GM21381 (cell line): ENCODE data around the gene REPS2.
"Not testable (repeated sequence)": the region's sequence is repeated elsewhere in the genome, so short reads cannot be mapped to it uniquely, and the experiment has no call there.

Experiments used
- ATAC-seq: cut with Tn5 transposase; IDR thresholded peaks from one replicate; pipeline ENCODE4 v1.9.1; 2021; ENCODE audit warnings: mild to moderate bottlenecking, moderate library complexity; ENCODE audit not compliant: unreplicated experiment

Gene REPS2

GRCh38 chrX:16962661-16963060, 16.2 kb downstream of the REPS2 start:
- ATAC-seq, result not testable (repeated sequence)

- no peak for ATAC-seq
Measured at GRCh38 chrX:16963216-16963615, 16.8 kb downstream of the REPS2 start.

GRCh38 chrX:16964976-16965375, 18.5 kb downstream of the REPS2 start:
- not testable (repeated sequence) for ATAC-seq

- ATAC-seq, result no peak
Measured at GRCh38 chrX:16966752-16967448, 20.4 kb downstream of the REPS2 start.

- ATAC-seq, result not testable (repeated sequence)
Measured at GRCh38 chrX:16968753-16969152, 22.3 kb downstream of the REPS2 start.

GRCh38 chrX:16970977-16971376, 24.5 kb downstream of the REPS2 start:
- ATAC-seq, result no peak

GRCh38 chrX:16971694-16972093, 25.2 kb downstream of the REPS2 start:
- no peak for ATAC-seq

GRCh38 chrX:16975233-16975632, 28.8 kb downstream of the REPS2 start:
- no peak for ATAC-seq

GRCh38 chrX:16977771-16978170, 31.3 kb downstream of the REPS2 start:
- ATAC-seq, result no peak

GRCh38 chrX:16978193-16978984, 31.9 kb downstream of the REPS2 start:
- ATAC-seq, result no peak

- no peak for ATAC-seq
Measured at GRCh38 chrX:16979226-16979625, 32.8 kb downstream of the REPS2 start.

- ATAC-seq, result no peak
Measured at GRCh38 chrX:16981209-16981608, 34.8 kb downstream of the REPS2 start.

GRCh38 chrX:16981980-16982379, 35.5 kb downstream of the REPS2 start:
- ATAC-seq, result no peak

GRCh38 chrX:16983051-16983450, 36.6 kb downstream of the REPS2 start:
- ATAC-seq, result no peak

GRCh38 chrX:16985286-16985685, 38.8 kb downstream of the REPS2 start:
- ATAC-seq, result no peak

GRCh38 chrX:16986169-16986568, 39.7 kb downstream of the REPS2 start:
- ATAC-seq, result no peak

GRCh38 chrX:16989750-16990149, 43.3 kb downstream of the REPS2 start:
- no peak for ATAC-seq

- ATAC-seq, result no peak
Measured at GRCh38 chrX:16990839-16991238, 44.4 kb downstream of the REPS2 start.

GRCh38 chrX:16992445-16992844, 46.0 kb downstream of the REPS2 start:
- no peak for ATAC-seq

GRCh38 chrX:16992951-16993350, 46.5 kb downstream of the REPS2 start:
- no peak for ATAC-seq

GRCh38 chrX:16993791-16994318, 47.4 kb downstream of the REPS2 start:
- no peak for ATAC-seq

- no peak for ATAC-seq
Measured at GRCh38 chrX:16994736-16995135, 48.3 kb downstream of the REPS2 start.
